ENCODE results near the gene CDK5.

DNA sequence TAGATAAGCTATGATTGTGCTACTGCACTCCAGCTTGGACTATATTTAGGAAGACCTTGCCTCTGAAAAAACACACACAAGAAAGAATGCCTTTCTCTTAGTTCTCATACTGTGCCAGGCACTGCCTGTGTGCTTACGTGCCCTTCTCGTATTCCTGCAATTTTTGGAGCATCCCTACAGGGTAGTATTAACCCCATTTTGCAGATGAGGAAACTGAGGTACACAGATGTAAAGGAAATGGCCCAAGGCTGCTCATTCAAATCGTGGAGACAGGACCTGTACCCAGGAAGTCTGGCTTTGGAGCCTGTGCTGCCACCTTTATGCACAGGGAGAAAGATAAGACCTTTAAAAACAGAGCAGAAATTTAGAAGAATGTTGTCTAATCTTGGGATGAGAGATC lies 45.3 kb upstream of the CDK5 start:
- TF ChIP-seq, protein P1, sequence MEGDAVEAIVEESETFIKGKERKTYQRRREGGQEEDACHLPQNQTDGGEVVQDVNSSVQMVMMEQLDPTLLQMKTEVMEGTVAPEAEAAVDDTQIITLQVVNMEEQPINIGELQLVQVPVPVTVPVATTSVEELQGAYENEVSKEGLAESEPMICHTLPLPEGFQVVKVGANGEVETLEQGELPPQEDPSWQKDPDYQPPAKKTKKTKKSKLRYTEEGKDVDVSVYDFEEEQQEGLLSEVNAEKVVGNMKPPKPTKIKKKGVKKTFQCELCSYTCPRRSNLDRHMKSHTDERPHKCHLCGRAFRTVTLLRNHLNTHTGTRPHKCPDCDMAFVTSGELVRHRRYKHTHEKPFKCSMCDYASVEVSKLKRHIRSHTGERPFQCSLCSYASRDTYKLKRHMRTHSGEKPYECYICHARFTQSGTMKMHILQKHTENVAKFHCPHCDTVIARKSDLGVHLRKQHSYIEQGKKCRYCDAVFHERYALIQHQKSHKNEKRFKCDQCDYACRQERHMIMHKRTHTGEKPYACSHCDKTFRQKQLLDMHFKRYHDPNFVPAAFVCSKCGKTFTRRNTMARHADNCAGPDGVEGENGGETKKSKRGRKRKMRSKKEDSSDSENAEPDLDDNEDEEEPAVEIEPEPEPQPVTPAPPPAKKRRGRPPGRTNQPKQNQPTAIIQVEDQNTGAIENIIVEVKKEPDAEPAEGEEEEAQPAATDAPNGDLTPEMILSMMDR (IDR thresholded peaks at IDR 0.05 in 4 of 5, conservative IDR thresholded peaks at IDR 0.05 in 1 of 5): no peak
- no peak for TF ChIP-seq POLR2A (IDR thresholded peaks at IDR 0.05)
